ENCODE data around the gene GTPBP10. TPM values are rescaled to one million over a fixed set of nuclear protein-coding genes. Genes with fewer than 3 reads are reported as not detected.

The GTPBP10 gene
- total and polyA plus RNA-seq, 9 of the 15 experiments (the other 6 are each of a cell fraction or from before 2014, with no cell fraction given): 34.6 to 89.8 (median 76.4) TPM

- TF ChIP-seq PURB (CRISPR knock-in tag; IDR thresholded peaks at IDR 0.05; ENCODE audit: low read depth): no peak
- TF ChIP-seq, protein P1, sequence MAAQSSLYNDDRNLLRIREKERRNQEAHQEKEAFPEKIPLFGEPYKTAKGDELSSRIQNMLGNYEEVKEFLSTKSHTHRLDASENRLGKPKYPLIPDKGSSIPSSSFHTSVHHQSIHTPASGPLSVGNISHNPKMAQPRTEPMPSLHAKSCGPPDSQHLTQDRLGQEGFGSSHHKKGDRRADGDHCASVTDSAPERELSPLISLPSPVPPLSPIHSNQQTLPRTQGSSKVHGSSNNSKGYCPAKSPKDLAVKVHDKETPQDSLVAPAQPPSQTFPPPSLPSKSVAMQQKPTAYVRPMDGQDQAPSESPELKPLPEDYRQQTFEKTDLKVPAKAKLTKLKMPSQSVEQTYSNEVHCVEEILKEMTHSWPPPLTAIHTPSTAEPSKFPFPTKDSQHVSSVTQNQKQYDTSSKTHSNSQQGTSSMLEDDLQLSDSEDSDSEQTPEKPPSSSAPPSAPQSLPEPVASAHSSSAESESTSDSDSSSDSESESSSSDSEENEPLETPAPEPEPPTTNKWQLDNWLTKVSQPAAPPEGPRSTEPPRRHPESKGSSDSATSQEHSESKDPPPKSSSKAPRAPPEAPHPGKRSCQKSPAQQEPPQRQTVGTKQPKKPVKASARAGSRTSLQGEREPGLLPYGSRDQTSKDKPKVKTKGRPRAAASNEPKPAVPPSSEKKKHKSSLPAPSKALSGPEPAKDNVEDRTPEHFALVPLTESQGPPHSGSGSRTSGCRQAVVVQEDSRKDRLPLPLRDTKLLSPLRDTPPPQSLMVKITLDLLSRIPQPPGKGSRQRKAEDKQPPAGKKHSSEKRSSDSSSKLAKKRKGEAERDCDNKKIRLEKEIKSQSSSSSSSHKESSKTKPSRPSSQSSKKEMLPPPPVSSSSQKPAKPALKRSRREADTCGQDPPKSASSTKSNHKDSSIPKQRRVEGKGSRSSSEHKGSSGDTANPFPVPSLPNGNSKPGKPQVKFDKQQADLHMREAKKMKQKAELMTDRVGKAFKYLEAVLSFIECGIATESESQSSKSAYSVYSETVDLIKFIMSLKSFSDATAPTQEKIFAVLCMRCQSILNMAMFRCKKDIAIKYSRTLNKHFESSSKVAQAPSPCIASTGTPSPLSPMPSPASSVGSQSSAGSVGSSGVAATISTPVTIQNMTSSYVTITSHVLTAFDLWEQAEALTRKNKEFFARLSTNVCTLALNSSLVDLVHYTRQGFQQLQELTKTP (IDR thresholded peaks at IDR 0.05; ENCODE audit: low read depth in 1 of 2, partially characterized antibody in 2 of 2): no peak
- no peak for TF ChIP-seq BDP1 (IDR thresholded peaks at IDR 0.05; ENCODE audit: insufficient read depth, insufficient read length)
- TF ChIP-seq, protein P2, sequence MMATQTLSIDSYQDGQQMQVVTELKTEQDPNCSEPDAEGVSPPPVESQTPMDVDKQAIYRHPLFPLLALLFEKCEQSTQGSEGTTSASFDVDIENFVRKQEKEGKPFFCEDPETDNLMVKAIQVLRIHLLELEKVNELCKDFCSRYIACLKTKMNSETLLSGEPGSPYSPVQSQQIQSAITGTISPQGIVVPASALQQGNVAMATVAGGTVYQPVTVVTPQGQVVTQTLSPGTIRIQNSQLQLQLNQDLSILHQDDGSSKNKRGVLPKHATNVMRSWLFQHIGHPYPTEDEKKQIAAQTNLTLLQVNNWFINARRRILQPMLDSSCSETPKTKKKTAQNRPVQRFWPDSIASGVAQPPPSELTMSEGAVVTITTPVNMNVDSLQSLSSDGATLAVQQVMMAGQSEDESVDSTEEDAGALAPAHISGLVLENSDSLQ (IDR thresholded peaks at IDR 0.05): peak; percentile 49
- peak; percentile 37; the same call in 1 of the 2 replicates for TF ChIP-seq CC2D1A (IDR thresholded peaks at IDR 0.05)
- TF ChIP-seq, protein P3, sequence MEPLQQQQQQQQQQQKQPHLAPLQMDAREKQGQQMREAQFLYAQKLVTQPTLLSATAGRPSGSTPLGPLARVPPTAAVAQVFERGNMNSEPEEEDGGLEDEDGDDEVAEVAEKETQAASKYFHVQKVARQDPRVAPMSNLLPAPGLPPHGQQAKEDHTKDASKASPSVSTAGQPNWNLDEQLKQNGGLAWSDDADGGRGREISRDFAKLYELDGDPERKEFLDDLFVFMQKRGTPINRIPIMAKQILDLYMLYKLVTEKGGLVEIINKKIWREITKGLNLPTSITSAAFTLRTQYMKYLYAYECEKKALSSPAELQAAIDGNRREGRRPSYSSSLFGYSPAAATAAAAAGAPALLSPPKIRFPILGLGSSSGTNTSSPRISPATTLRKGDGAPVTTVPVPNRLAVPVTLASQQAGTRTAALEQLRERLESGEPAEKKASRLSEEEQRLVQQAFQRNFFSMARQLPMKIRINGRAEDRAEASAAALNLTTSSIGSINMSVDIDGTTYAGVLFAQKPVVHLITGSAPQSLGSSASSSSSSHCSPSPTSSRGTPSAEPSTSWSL (CRISPR knock-in tag; IDR thresholded peaks at IDR 0.05; ENCODE audit: borderline replicate concordance): no peak
- no peak for TF ChIP-seq PHB2 (IDR thresholded peaks at IDR 0.05; ENCODE audit: low read depth)
- TF ChIP-seq E2F6 (IDR thresholded peaks at IDR 0.05; ENCODE audit: borderline replicate concordance in 1 of 2, extremely low read depth in 1 of 2, insufficient read depth in 1 of 2, insufficient read length in 1 of 2, low read depth in 1 of 2, low read length in 1 of 2, poor library complexity in 1 of 2, severe bottlenecking in 1 of 2): peak in 1 of 2 experiments; percentile 29
- TF ChIP-seq ZNF431 (CRISPR knock-in tag; IDR thresholded peaks at IDR 0.05): no peak
- TF ChIP-seq ZNF766 (CRISPR knock-in tag; conservative IDR thresholded peaks at IDR 0.05): no peak; the same call in 1 of the 2 replicates
- no peak for TF ChIP-seq PHF20 (IDR thresholded peaks at IDR 0.05; ENCODE audit: partially characterized antibody)
- TF ChIP-seq SPI1 (IDR thresholded peaks at IDR 0.05; ENCODE audit: borderline replicate concordance, low read depth, low read length): peak; percentile 84
- no peak for TF ChIP-seq ADNP (tag; IDR thresholded peaks at IDR 0.05)
Measured at GRCh38 chr7:90345595-90346335, 751 bp upstream of the GTPBP10 start (continued).
